ENCODE results near the gene TLR3.

Gene TLR3

GRCh38 chr4:186105647-186106321 is 36.8 kb downstream of the TLR3 start:
- DNase-seq (ENCODE audit: low read depth) = no peak

GRCh38 chr4:186107947-186108346 is 39.0 kb downstream of the TLR3 start:
- DNase-seq (ENCODE audit: low read depth) = no peak

GRCh38 chr4:186108391-186108790 is 39.4 kb downstream of the TLR3 start:
- no peak for DNase-seq (ENCODE audit: low read depth)

- no peak for DNase-seq (ENCODE audit: low read depth)
Measured at GRCh38 chr4:186109245-186109644, 40.3 kb downstream of the TLR3 start.

- no peak for DNase-seq (ENCODE audit: low read depth)
Measured at GRCh38 chr4:186116697-186117096, 47.7 kb downstream of the TLR3 start.

GRCh38 chr4:186118582-186118981 is 49.6 kb downstream of the TLR3 start:
- DNase-seq (ENCODE audit: low read depth) = no peak

DNA sequence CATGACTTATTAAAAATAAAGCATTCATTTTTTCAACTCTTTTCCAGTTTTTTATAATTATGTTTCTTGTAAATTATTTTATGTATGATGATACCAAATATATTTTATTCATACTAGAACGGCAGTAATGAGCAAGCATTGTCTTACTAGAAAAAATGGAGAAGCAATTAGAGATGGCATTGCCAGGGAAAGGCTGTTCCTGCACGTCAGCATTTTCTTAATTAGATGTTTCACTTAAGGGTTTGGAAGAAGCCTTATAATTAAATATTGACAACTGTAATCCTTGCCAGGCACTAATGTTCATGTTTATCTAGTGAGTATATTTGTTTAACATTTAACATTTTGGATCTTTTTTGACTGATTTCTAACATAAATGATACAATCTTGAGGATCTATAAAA is 52.1 kb downstream of the TLR3 start:
- DNase-seq (ENCODE audit: low read depth) = no peak

DNA sequence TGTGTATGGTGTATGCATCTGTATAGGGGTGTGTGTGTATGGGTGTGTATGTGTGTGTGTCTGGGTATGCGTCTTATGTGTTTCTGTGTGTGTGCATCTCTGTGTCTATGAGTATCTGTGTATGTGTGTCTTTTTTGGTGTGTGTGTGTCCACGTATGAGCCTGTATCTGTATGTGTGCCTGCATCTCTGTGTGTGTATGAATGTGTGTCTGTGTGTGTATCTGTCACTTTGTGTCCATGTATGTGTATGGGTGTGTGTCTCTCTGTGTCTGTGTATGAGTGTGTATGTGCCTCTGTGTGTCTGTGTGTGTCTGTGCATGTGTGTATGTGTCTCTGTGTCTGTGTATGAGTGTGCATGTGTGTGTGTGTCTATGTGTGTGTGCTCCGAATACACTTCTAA is 59.9 kb downstream of the TLR3 start:
- no peak for DNase-seq (ENCODE audit: low read depth)

DNA sequence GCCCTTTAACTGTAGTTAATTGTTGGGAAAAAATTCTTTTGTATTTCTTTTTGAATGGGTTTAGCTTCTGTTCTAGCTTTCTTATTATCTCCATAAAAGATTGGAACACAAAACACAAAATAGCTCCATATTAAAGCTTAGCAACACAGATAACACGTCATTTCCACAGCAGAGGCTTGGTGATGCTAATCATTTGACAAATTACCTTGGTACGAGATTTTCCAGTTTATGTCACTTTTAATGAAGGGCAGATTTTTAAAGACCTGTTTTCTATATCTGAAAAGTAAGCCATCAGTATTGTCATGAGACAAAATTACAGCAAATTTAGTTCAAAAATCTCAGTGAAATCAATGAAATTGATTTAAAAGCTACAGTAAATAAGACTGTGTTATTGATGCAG is 63.0 kb downstream of the TLR3 start:
- no peak for DNase-seq (ENCODE audit: low read depth)

DNA sequence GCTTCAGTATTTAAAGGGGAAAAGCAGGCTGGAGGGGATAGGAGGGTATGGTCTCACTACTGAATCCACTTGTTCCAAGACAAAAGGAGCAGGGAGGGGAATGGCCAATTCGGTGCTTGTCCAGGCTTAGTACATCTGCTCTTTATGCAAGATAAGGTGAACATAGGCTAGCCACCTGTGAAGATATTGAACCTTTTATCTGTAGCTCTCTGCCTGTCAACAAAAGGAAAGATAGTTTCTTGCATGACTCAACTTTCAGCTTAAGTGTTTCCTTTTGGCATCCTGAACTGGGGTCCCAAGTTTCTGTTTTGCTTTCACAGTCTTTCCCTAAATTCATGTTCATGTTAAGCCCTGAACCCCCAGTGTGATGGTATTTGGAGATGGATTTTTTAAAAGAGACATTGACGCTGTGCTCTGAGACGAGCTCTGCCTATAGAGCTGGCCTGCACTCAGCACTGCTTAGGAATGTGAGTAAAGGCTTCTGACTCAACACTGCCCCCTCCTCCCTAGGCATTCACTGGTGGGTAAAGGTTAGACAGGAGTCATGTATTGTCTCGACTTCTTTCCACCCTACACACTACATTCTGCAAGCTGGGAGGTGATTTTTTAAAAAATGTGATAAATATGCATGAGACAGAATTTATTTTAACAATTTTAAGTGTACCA is 63.8 kb downstream of the TLR3 start:
- DNase-seq (ENCODE audit: low read depth) = peak; percentile 26

DNA sequence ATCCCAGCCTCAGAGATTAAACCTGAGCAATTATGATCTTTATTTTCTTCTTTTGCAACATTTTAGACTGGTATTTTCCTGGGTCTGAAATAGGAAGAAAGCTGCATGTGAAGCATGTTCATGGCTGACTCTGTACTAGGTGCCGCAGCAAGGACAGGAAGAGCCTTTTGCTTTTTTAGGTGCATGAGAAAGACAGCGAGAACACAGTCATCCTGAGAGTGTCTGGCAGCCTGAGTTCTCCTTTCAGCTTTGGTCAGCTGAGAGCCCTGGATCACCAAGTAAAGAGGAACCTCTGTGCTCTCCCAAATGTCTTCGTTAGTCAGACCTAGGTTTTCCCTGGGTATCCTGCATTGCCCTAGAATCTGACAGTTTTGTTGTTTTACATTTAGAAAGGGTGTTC is 65.3 kb downstream of the TLR3 start:
- DNase-seq (ENCODE audit: low read depth) = no peak

DNA sequence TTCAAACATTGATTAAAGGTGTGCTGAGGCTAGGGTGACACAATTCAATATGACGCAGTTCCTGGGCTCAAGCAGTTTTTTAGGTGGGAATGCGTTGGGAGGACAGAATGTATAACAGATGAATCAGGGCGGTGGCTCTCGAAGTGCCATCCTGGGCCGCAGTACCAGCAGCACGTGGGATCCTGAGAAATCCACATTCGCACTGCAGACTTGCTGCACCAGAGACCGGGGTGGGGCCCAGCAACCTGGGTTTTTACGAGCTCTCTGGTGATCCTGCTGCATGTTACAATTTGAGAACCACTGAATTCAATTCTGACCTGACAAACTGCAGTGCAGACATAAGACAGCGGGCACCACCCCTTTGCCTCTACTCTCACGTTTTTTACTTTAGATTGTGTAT is 65.9 kb downstream of the TLR3 start:
- no peak for DNase-seq (ENCODE audit: low read depth)

DNA sequence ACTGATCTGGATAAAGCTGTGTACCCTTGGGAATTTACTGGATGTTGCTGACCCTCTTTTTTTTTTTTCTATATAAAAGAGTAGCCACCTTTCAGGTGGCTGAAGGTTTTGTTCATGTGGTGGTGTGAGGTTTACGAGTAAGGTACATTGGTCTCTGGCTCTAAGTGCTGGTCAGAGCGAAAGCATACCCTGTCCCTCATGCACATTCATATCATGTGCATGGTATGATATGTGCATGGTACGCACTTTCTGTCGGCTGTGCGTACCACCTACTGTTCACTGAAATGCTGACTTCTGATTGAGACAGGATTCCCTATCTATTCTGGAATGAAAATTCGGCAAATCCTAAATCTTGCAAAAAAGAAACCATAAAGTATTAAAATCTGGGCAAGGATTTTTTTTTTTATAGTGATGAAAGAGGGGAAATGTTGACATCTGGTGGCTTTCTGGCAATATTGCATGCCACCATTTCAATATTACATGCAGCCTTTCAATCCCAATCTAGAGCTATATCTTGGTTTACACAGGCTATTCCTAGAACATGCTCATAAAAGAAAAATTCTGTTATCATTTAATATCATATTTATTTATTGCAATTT is 68.3 kb downstream of the TLR3 start:
- DNase-seq (ENCODE audit: low read depth) = peak; percentile 23
